Muscle layer of duodenum (tissue), 2 donors: ENCODE results near the gene PUSL1.

Experiments
- H3K27ac ChIP-seq: one replicate; pipeline ENCODE4 v1.7.0; 2013; ENCODE audit warnings: mild to moderate bottlenecking, low read length
- H3K27me3 ChIP-seq: one replicate; pipeline ENCODE4 v1.7.0; 2013; ENCODE audit warnings: low read depth, mild to moderate bottlenecking, control low read depth, low read length
- H3K36me3 ChIP-seq, 2 donors: one replicate each; pipeline ENCODE4 v1.7.0; 2013; ENCODE audit warnings: low read length in 2 of 2, control low read depth in 1 of 2, mild to moderate bottlenecking in 1 of 2; ENCODE audit not compliant: insufficient read depth in 2 of 2, control insufficient read depth in 1 of 2
- H3K4me1 ChIP-seq, 2 donors: one replicate each; pipeline ENCODE4 v1.7.0; 2013; ENCODE audit warnings: low read length in 2 of 2, mild to moderate bottlenecking in 2 of 2, control low read depth in 1 of 2, moderate library complexity in 1 of 2; ENCODE audit not compliant: insufficient read depth in 2 of 2, control insufficient read depth in 1 of 2
- H3K4me3 ChIP-seq, 2 donors: one replicate each; pipeline ENCODE4 v1.7.0; 2013; ENCODE audit warnings: low read length in 2 of 2, low read depth in 1 of 2, mild to moderate bottlenecking in 1 of 2
- H3K9me3 ChIP-seq, 2 donors: one replicate each; pipeline ENCODE4 v1.7.0; 2013; ENCODE audit warnings: low read length in 2 of 2, control low read depth in 1 of 2, mild to moderate bottlenecking in 1 of 2; ENCODE audit not compliant: control insufficient read depth in 1 of 2
- donor health status: healthy.

The PUSL1 gene

GRCh38 chr1:1290238-1290731 is 18.1 kb upstream of the PUSL1 start:
- Histone ChIP-seq H3K27me3 (no peaks in the 10 kb centered on the region), H3K4me1 (peaks cover 0 to 8% of the 10 kb centered on the region in 2 donors), H3K9me3 (no peaks in the 10 kb centered on the region), H3K4me3 (no peak overlapping the region), H3K27ac (no peak overlapping the region), H3K36me3 (peaks cover 0 to 12% of the 10 kb centered on the region in 2 donors)

- H3K4me3 ChIP-seq, result no peak overlapping the region
Measured at GRCh38 chr1:1291023-1291528, 17.3 kb upstream of the PUSL1 start.

GRCh38 chr1:1291548-1292441 is 16.6 kb upstream of the PUSL1 start:
- no peaks in the 10 kb centered on the region for H3K27me3 ChIP-seq
- H3K4me3 ChIP-seq, result no peak overlapping the region
- peaks cover 0 to 8% of the 10 kb centered on the region in 2 donors for H3K4me1 ChIP-seq
- no peaks in the 10 kb centered on the region for H3K9me3 ChIP-seq
- no peak overlapping the region for H3K27ac ChIP-seq
- H3K36me3 ChIP-seq, result peaks cover 0 to 27% of the 10 kb centered on the region in 2 donors

More at GRCh38 chr1:1291023-1291528, 17.3 kb upstream of the PUSL1 start:
- Histone ChIP-seq H3K4me1 (peaks cover 0 to 8% of the 10 kb centered on the region in 2 donors), H3K36me3 (peaks cover 0 to 19% of the 10 kb centered on the region in 2 donors), H3K27me3 (no peaks in the 10 kb centered on the region), H3K9me3 (no peaks in the 10 kb centered on the region), H3K27ac (no peak overlapping the region)

GRCh38 chr1:1292442-1292779 is 16.0 kb upstream of the PUSL1 start:
- Histone ChIP-seq H3K4me3 (no peak overlapping the region), H3K36me3 (peaks cover 0 to 29% of the 10 kb centered on the region in 2 donors), H3K27me3 (no peaks in the 10 kb centered on the region), H3K4me1 (peaks cover 0 to 8% of the 10 kb centered on the region in 2 donors), H3K9me3 (no peaks in the 10 kb centered on the region), H3K27ac (no peak overlapping the region)

- Histone ChIP-seq H3K27me3 (no peaks in the 10 kb centered on the region), H3K9me3 (no peaks in the 10 kb centered on the region), H3K36me3 (peaks cover 0 to 32% of the 10 kb centered on the region in 2 donors), H3K4me1 (peaks cover 0 to 8% of the 10 kb centered on the region in 2 donors), H3K27ac (no peak overlapping the region), H3K4me3 (no peak overlapping the region)
Measured at GRCh38 chr1:1292851-1293250, 15.5 kb upstream of the PUSL1 start.

- Histone ChIP-seq H3K27ac (no peak overlapping the region), H3K9me3 (no peaks in the 10 kb centered on the region), H3K4me1 (peaks cover 0 to 8% of the 10 kb centered on the region in 2 donors), H3K27me3 (no peaks in the 10 kb centered on the region), H3K4me3 (no peak overlapping the region), H3K36me3 (peaks cover 0 to 35% of the 10 kb centered on the region in 2 donors)
Measured at GRCh38 chr1:1293263-1294249, 14.8 kb upstream of the PUSL1 start.

GRCh38 chr1:1294250-1294890 is 14.0 kb upstream of the PUSL1 start:
- Histone ChIP-seq H3K9me3 (no peaks in the 10 kb centered on the region), H3K4me1 (peaks cover 0 to 13% of the 10 kb centered on the region in 2 donors), H3K27me3 (no peaks in the 10 kb centered on the region), H3K27ac (no peak overlapping the region), H3K36me3 (peaks cover 0 to 35% of the 10 kb centered on the region in 2 donors), H3K4me3 (no peak overlapping the region)

- Histone ChIP-seq H3K4me1 (peaks cover 0 to 13% of the 10 kb centered on the region in 2 donors), H3K27ac (no peak overlapping the region), H3K27me3 (no peaks in the 10 kb centered on the region), H3K9me3 (no peaks in the 10 kb centered on the region), H3K36me3 (peaks cover 0 to 35% of the 10 kb centered on the region in 2 donors), H3K4me3 (no peak overlapping the region)
Measured at GRCh38 chr1:1295154-1295923, 13.1 kb upstream of the PUSL1 start.

GRCh38 chr1:1296070-1297061 is 12.0 kb upstream of the PUSL1 start:
- peaks cover 0 to 35% of the 10 kb centered on the region in 2 donors for H3K36me3 ChIP-seq

More at GRCh38 chr1:1296070-1297061, 12.0 kb upstream of the PUSL1 start:
- H3K27ac ChIP-seq, result no peak overlapping the region
- H3K27me3 ChIP-seq, result no peaks in the 10 kb centered on the region
- no peak overlapping the region for H3K4me3 ChIP-seq
- peaks cover 0 to 8% of the 10 kb centered on the region in 2 donors for H3K4me1 ChIP-seq
- no peaks in the 10 kb centered on the region for H3K9me3 ChIP-seq
